ENCODE measurements around the gene TRPM6. TPM values are rescaled to one million over a fixed set of nuclear protein-coding genes. Genes with fewer than 3 reads are reported as not detected.

Gene TRPM6
- total RNA-seq, 4 donors from 2014 or later, result 1.1 to 3.9 (median 1.6) TPM

DNA sequence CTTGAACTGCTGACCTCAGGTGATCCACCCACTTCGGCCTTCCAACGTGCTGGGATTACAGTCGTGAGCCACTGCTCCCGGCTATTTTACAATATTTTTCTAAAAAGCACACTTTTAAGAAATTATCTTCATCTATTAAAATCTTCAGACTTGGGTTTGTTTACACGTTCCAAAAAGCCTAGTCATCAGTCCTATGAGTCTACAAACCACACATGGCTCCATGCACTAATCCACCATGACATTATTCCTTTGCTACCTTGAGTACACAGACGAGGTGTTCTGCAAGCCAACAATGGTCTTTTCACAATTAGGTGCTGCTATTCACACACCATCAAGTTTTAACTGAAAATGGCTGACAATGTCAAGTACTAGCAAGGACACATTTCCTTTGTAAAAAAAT is 41.0 kb downstream of the TRPM6 start:
- ATAC-seq (ENCODE audit: low FRiP score) (no peak), DNase-seq (ENCODE audit: low spot score) (no peak)
- TF ChIP-seq, protein P1, sequence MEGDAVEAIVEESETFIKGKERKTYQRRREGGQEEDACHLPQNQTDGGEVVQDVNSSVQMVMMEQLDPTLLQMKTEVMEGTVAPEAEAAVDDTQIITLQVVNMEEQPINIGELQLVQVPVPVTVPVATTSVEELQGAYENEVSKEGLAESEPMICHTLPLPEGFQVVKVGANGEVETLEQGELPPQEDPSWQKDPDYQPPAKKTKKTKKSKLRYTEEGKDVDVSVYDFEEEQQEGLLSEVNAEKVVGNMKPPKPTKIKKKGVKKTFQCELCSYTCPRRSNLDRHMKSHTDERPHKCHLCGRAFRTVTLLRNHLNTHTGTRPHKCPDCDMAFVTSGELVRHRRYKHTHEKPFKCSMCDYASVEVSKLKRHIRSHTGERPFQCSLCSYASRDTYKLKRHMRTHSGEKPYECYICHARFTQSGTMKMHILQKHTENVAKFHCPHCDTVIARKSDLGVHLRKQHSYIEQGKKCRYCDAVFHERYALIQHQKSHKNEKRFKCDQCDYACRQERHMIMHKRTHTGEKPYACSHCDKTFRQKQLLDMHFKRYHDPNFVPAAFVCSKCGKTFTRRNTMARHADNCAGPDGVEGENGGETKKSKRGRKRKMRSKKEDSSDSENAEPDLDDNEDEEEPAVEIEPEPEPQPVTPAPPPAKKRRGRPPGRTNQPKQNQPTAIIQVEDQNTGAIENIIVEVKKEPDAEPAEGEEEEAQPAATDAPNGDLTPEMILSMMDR (IDR thresholded peaks at IDR 0.05), result no peak

DNA sequence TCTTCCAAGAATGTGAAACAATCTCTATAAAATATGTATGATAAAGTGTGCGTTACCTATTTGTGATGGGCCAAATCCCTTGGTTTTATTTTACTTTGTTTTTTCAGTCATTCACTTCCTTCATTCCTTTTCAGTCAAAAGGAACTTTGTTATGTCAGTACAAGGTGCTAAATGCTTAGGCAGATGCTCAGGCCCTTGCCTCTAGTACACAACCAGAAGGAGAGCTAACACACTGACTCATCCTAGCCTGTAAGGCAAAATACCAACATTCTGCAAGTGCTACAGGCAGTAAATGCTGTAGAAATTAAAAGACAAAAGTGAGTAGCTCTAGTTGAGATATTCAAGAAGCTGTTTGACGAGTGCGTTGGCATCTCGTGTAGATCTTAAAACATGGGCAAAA is 49.4 kb downstream of the TRPM6 start:
- DNase-seq (ENCODE audit: low spot score), result no peak
- TF ChIP-seq, protein P1 (IDR thresholded peaks at IDR 0.05), result no peak
- no peak for ATAC-seq (ENCODE audit: low FRiP score)

DNA sequence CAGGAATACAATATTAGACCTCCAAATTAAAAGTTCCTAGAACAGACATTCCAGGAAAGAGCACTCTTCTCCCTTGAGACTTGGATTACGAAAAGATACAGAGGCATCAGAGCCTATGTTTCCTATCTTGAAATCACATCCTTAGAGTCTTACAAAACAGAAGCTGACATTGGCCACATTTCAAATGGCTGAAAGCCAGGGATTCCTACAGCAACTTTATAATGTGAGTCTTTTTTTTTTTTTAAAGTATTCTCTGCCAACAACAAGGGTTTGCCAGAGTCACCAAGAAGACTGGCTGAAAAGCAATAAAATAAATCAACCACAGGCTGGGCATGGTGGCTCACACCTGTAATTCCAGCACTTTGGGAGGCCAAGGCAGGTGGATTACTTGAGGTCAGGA is 63.1 kb downstream of the TRPM6 start:
- TF ChIP-seq, protein P1 (IDR thresholded peaks at IDR 0.05), result no peak
- no peak for DNase-seq (ENCODE audit: low spot score)
- ATAC-seq (ENCODE audit: low FRiP score), result no peak

DNA sequence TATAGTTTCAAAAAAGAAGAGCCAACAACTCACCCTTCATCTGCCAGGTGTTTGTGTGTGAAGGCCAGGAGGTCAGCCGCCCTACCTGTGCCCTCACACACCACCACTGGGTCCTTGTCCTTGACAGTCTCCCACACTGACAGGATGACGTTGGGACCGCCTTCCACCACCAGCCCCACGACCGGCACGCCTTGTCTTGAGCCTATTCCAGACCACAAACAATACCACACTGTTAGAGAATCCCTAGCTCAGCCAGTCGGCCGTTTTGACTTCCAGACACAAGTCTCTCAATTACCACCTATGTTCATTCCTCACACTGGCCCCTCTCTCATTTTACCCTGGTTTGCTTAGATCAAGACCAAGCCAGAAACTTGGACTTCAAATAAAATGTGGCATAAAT is 66.1 kb downstream of the TRPM6 start:
- no peak for ATAC-seq (ENCODE audit: low FRiP score)
- TF ChIP-seq, protein P1 (IDR thresholded peaks at IDR 0.05), result no peak
- DNase-seq (ENCODE audit: low spot score), result no peak

DNA sequence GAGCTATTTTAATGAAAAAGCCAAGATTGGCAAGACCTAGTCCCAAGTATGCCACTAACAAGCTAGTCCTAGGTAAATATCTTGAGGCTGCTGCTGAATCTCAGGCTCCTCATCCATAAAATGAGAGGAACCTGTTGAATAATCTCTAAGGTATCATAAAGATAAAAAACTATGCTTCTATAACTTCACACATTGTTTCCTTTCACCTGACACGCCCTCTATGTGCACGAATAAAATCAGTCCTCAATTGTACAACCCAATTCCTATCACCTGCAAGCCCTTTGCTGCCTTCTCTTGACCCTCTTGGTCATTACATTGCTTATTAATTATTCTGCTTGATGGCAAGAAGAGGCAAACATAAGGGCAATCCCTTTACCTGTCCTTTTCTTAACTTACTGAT is 69.9 kb downstream of the TRPM6 start:
- TF ChIP-seq, protein P1 (IDR thresholded peaks at IDR 0.05), result no peak
- no peak for ATAC-seq (ENCODE audit: low FRiP score)

DNA sequence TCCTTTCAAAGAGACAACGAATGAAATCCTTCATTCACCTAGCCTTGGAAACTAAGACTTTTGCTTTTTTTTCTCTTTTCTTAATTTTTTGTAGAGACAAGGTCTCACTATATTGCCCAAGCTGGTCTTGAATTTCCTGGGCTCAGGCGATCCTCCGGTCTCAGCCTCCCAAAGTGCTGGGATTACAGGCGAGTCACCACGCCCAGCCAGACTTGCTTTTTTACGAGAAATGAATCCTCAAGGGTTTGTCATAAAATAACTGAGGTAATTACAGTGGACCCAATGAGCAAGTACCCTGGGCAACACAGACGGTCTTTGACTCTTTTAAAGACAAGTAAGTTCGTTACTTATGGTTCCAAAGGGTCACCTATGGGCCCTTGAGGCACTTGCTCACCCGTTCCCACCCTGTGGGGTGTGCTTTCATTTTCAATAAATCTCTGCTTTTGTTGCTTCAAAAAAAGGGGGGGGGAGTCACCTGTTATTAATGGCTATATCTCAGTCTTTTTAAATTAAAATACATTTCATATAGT is 70.4 kb downstream of the TRPM6 start:
- TF ChIP-seq, protein P1 (IDR thresholded peaks at IDR 0.05), result no peak
- no peak for ATAC-seq (ENCODE audit: low FRiP score)
- DNase-seq (ENCODE audit: low spot score), result no peak

More for the DNA sequence above, 69.9 kb downstream of the TRPM6 start:
- no peak for DNase-seq (ENCODE audit: low spot score)

DNA sequence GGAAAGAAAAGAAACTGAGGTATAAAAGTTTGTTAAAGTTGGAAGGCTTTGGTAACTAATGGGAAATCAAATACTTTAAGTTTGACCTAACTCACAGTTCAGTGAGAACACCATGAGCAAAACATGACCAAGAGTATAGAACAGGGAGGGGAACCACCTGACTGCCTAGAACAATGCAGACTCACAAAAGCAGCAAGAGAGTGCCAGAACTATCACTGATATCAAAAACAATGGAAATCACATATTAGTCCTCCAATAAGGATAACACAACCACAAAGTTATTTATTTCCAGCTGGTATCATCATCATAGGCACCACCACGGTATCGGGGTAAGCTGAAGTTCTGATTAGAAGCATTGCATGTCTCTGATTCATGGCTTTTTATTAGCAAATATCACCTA is 77.5 kb downstream of the TRPM6 start:
- DNase-seq (ENCODE audit: low spot score), result no peak
- ATAC-seq (ENCODE audit: low FRiP score), result no peak
- TF ChIP-seq, protein P1 (IDR thresholded peaks at IDR 0.05), result no peak
